NOMO-1 (cell line): Measurements from ENCODE around the gene CTDP1.

Experiments used
- DNase-seq, 2 experiments: peaks; one replicate each; lab custom pipeline; 2025; ENCODE audit not compliant: unreplicated experiment in 2 of 2; lab: John Stamatoyannopoulos, UW

Gene CTDP1

DNA sequence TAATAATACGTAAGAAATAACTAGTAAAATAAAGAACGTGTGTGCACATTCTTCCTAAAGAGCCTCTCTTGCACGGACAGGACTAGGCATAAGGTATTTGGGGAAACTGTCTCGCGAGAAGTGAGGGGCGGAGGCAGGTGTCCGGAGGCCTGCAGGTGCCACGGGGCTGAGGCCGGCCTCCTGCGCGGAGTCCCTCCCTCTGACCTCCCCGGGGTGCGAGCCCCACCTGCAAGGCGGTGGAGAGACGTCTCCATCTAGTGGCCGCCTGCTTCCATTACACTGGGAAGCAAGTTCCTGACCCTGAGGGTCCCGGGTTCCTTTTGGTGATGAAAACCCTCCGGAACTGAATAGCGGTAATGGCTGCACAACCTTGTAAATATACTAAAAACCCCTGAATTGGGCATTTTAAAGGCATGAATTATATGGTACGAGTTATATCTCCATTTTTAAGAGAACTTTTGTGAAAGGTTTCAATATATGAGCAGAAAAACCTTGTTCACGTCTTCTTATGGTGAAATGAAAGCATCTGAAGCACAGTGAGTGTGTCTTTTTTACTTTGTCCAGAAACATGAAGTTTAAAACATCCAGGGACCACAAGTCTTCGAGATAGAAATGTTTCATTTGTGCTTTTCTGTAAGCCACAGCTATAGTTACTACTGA lies 35.5 kb upstream of the CTDP1 start:
- peak; percentile 54 to 59 for DNase-seq

- peak in 1 of 2 experiments; percentile 39 for DNase-seq
Observed at GRCh38 chr18:79644666-79645057, 34.9 kb upstream of the CTDP1 start.

DNA sequence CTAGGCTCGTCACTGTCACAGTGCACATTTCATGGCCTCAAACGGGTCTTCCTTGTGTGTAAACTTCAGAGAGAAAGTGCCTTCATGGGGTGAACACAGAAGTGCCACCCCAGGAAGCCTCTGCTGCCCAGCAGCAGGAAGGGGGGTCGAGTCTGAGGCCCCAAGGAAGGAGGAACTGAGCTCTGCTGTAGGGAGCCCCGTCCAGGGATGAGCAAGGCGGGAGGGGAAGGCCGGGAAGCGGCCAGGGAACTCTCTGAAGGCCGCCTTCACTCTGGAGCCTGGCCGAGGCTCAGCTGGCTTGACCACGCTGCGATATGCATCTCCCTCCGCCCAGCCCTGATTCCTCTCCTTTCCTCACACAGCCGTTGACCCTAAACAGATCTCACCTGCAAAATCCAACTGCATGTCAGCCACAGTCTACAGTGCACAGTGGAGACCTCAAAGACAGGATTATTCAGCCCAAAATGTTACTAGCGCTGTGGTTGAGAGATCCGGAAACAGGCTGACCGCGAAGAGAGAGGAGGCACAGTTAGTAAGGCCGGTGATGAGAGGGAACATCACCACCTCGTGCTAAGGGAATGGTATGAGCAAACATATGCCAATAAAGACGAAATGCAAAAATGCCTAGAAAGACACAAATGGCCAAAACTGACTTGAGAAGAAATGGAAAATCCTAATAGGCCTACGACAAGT lies 34.2 kb upstream of the CTDP1 start:
- DNase-seq = peak; percentile 86 to 92

- peak in 1 of 2 experiments; percentile 37 for DNase-seq
Observed at GRCh38 chr18:79647307-79647706, 32.3 kb upstream of the CTDP1 start.

DNA sequence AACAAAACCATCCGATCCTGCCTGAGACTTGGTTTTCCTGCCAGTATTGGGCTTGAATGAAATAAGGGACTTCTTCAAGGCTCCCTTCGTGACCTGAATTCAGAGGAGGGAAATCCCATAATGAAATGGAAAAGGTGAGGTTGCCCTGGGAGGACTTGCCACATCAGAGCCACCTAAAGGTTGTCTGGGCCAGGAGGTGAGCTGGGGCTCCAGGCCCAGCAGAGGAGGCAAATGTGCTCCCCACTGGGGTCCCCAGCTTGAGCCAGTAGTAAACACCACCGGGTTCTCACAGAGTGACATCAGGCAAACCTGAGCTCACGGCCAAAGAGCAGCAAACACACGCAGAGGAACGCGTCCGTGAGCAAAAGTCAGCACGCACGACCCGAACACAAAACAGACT lies 28.6 kb upstream of the CTDP1 start:
- no peak for DNase-seq

DNA sequence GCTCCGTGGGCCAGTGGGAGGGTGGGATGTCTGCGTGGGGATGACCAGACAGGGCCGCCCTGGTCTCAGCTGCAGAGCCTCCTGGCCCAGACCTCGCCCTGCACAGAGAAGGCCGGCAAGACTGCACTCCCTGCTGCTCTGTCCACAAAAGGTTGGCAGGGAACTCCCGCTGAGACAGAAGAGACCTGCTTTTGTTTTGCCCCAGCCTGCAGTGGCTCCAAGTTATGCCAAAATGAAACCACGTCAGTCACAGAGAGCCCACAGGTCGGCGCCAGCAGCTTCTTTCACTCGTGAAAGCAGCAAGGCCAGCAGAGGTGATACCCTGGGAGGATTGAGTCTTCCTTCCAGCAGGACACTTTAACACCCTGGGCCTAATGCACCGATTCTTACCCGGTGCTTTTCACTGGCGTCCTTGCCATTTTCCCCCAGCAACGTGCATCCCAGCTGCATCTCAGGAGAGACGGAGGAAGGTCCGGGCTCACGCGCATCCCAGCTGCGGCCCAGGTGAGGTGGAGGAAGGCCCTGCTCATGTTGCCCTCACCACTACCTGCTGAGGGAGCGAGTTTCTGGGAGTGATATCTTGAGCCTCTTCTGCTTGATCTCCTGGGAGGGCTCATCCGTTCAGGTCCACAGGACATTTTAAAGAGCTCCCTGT lies 22.1 kb upstream of the CTDP1 start:
- DNase-seq = no peak

DNA sequence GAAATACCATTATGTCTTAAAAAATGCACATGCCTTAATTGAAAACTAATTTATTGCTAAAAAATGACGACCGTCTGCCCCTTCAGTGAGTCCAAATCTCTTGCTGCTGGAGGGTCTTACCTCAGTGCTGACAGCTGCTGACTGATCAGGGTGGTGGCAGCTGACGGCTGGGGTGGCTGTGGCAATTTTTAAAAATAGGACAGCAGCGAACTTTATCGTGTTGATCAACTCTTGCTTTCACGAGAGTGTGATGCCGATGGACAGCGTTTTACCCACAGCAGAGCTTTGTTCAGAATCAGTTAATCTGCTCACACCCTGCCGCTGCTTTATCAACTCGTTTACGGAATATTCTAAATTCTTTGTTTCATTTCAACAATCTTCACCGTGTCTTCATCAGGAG lies 21.2 kb upstream of the CTDP1 start:
- no peak for DNase-seq

DNA sequence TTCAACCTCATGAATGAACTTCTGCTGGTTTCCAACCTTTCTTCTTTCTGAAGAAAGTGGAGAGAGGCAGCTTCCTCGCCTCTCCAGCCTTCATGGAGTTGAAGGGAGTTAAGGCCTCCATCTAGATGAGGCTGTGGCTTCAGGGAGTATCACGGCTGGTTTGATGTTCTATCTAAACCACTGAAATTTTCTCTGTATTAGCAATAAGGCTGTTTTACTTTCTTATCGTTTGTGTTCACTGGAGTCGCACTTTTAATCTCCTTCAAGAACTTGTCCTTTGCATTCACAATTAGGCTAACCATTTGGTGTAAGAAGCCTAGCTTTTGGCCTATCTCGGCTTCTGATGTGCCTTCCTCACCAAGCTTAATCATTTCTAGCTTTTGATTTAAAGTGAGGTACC lies 19.9 kb upstream of the CTDP1 start:
- no peak for DNase-seq

- no peak for DNase-seq
Observed at GRCh38 chr18:79662034-79662433, 17.6 kb upstream of the CTDP1 start.

- no peak for DNase-seq
Observed at GRCh38 chr18:79662439-79662838, 17.2 kb upstream of the CTDP1 start.

- no peak for DNase-seq
Observed at GRCh38 chr18:79664525-79665125, 15.0 kb upstream of the CTDP1 start.

DNA sequence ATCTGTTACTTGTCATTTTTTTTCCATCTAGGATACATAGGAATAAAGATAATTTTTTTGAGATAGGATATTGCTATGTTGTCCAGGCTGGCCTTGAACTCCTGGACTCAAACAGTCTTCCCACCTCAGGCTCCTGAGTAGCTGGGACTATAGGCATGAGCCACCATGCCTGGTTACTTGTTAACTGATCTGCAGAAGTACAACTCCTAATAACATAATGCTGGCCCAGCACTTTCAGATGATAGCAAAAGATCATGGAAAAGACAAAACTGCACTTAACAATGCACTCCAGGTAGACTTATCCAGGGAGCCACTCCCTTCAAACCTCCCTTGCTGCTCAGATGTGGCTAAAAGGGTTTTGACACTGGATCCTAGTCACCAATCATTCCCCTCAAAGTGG lies 11.4 kb upstream of the CTDP1 start:
- DNase-seq = no peak

- no peak for DNase-seq
Observed at GRCh38 chr18:79672490-79673276, 6.9 kb upstream of the CTDP1 start.

DNA sequence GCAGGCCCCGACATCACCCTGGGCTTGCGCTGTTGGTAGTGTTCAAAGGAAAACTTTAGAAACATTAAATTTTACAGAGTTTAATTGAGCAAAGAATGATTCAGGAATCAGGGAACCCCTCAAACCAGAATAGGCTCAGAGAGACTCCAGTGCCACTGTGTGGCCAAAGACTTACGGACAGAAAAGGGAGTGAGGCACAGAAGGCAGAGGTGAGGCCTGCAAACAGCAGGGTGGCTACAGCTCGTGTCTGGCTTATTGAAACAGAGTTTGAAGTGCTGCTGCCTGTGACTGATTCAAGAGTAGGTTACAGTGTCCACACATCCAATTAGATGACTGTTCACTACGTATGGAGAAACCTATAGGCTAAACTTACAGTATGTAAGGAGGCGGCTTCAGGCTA lies 2.4 kb upstream of the CTDP1 start:
- no peak for DNase-seq

DNA sequence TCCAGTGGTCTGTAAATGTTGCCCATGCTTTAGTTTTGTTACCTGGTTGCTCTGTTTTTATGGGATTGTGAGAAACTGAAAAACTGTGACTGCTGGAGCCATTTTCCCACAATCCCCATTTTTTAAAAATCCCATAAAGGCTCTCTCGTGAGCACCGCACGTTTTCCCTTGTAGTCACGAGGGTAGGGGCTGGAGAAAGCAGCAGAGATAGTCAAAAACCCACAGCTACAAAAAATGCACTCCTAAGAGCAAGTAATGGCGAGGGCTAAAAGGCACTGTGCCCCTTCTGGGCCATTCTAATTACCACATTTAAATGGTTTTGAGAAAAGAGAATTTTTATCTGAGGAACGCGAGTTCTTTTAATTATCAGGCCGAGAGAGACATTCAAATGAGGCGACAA lies 1.8 kb upstream of the CTDP1 start:
- no peak for DNase-seq

- DNase-seq = peak; percentile 98 to 99
Observed at GRCh38 chr18:79678665-79679551, 695 bp upstream of the CTDP1 start.

- DNase-seq = peak; percentile 10 to 63
Observed at GRCh38 chr18:79680100-79680879, 687 bp downstream of the CTDP1 start.

- DNase-seq = no peak
Observed at GRCh38 chr18:79680891-79681339, 1.3 kb downstream of the CTDP1 start.
